Pons (tissue), 1 donor: ENCODE results near the gene SIRT4.
A peak's percentile ranks its signal among the peaks of the same experiment; 100 is the strongest.
"Not testable (repeated sequence)": the region's sequence is repeated elsewhere in the genome, so short reads cannot be mapped to it uniquely, and the experiment has no call there.

Experiments used
- DNase-seq: peaks from one replicate; pipeline ENCODE4 v3.0.0-alpha.2; 2016; ENCODE audit warnings: low spot score

SIRT4 gene

GRCh38 chr12:120301962-120302815 lies at the start of gene SIRT4:
SIRT4 (plus strand) TSS chr12:120302321; CDS start chr12:120303562, 1,241 bp downstream.
- peak; percentile 99 for DNase-seq

GRCh38 chr12:120253313-120253712 lies 48.8 kb upstream of the SIRT4 start:
- not testable (repeated sequence) for DNase-seq

- no peak for DNase-seq
These were observed 47.3 kb upstream of the SIRT4 start for GRCh38 chr12:120254809-120255208.

- no peak for DNase-seq
These were observed 44.9 kb upstream of the SIRT4 start for GRCh38 chr12:120257041-120257821.

- DNase-seq, result no peak
These were observed 43.7 kb upstream of the SIRT4 start for GRCh38 chr12:120258323-120258896.

GRCh38 chr12:120259418-120260202 lies 42.5 kb upstream of the SIRT4 start:
- DNase-seq, result no peak

- DNase-seq, result no peak
These were observed 41.5 kb upstream of the SIRT4 start for GRCh38 chr12:120260607-120261006.

- peak; percentile 65 for DNase-seq
These were observed 39.9 kb upstream of the SIRT4 start for GRCh38 chr12:120261951-120262851.

- DNase-seq, result no peak
These were observed 39.0 kb upstream of the SIRT4 start for GRCh38 chr12:120262852-120263747.

- no peak for DNase-seq
These were observed 38.4 kb upstream of the SIRT4 start for GRCh38 chr12:120263748-120264085.

GRCh38 chr12:120264086-120264903 lies 37.8 kb upstream of the SIRT4 start:
- DNase-seq, result no peak

GRCh38 chr12:120264904-120265472 lies 37.1 kb upstream of the SIRT4 start:
- no peak for DNase-seq

- peak; percentile 58 for DNase-seq
These were observed 36.5 kb upstream of the SIRT4 start, which contains the start of gene PXN for GRCh38 chr12:120265473-120266179. PXN (minus strand) TSS chr12:120265730; CDS start chr12:120265629, 101 bp downstream.

- no peak for DNase-seq
These were observed 35.8 kb upstream of the SIRT4 start for GRCh38 chr12:120266180-120266870.

- DNase-seq, result no peak
These were observed 34.4 kb upstream of the SIRT4 start for GRCh38 chr12:120267736-120268135.

GRCh38 chr12:120276734-120277133 lies 25.4 kb upstream of the SIRT4 start:
- no peak for DNase-seq
